ENCODE measurements around the gene SHC3.

GRCh38 chr9:88986776-88987175, 191.8 kb downstream of the SHC3 start:
- no peak for TF ChIP-seq POLR2AphosphoS5 (IDR thresholded peaks at IDR 0.05)
- TF ChIP-seq EZH2 (IDR thresholded peaks at IDR 0.05; ENCODE audit: borderline replicate concordance, insufficient read depth, low read length, poor library complexity, severe bottlenecking) = no peak
- no peak for TF ChIP-seq CTCF (IDR thresholded peaks at IDR 0.05; ENCODE audit: poor library complexity, severe bottlenecking)
- TF ChIP-seq REST (IDR thresholded peaks at IDR 0.05; ENCODE audit: borderline replicate concordance) = no peak
- TF ChIP-seq RAD21 (conservative IDR thresholded peaks at IDR 0.05) = no peak
- no peak for TF ChIP-seq SMC3 (conservative IDR thresholded peaks at IDR 0.05; ENCODE audit: poor library complexity)
- TF ChIP-seq EP300 (conservative IDR thresholded peaks at IDR 0.05; ENCODE audit: poor library complexity, severe bottlenecking) = no peak
- no peak for TF ChIP-seq TAF1 (IDR thresholded peaks at IDR 0.05; ENCODE audit: low read depth)

Measured in neural cell (in vitro differentiated cells).